ENCODE measurements around the gene SRCAP.
"Not testable (repeated sequence)": the region's sequence is repeated elsewhere in the genome, so short reads cannot be mapped to it uniquely, and the experiment has no call there.

SRCAP gene

DNA sequence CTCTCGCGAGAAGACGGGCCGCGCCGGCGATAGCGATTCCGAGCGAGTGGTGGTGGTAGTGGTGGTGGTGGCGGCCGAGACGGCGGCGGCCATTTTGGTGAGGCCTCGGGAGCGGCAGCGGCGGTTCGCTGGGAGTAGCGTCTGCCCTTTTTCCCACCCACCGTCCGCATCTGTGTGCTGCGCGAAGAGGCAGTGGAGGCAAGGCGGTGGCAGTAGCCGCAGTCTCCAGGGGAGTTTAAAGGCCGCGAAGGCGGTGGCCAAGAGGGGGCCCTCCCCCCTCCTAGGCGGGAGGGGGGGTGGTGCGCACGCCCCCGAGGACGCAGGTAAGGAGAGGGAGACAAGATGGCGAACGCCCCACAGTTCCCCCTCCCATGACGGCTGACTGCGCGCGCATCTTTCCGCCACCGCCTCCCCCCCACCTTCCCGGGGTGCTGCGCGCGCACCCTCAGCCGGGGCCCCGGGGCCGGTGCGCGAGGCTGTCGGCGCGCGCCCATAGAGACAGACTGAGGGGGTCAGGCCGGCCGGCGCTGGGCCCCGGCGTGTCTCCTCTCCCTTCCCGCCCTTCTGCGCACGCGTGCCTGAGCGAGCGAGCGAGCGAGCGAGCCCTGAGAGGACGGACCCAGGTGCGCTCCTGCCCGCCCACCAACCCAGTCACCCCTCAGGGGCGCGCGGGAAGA is 694 bp upstream of the SRCAP start:
- DNase-seq (ENCODE audit: low read depth), result peak; percentile 45

DNA sequence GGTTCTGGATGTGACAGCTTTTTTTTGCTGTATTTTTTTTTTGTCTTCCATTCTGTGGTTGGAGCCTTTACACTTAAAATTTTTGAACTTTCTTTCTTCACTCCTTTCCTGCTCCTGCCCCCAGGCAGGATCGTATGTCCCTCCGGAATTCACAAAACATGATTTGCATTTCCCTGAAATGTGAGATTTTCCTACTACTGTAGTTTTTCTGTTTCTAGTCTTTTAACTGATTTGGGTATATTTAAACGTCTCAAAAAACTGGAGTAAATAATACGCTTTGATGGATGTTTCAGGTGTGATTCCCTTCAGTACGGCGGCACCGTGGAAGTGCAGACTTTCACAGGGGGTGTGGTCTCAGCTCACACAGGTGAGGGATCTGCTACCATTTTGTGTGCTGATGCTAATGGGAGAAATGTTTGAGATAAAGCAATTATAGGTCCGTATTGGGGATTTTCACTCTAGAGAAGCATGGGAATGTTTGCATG is 686 bp downstream of the SRCAP start:
- DNase-seq (ENCODE audit: low read depth), result no peak

DNA sequence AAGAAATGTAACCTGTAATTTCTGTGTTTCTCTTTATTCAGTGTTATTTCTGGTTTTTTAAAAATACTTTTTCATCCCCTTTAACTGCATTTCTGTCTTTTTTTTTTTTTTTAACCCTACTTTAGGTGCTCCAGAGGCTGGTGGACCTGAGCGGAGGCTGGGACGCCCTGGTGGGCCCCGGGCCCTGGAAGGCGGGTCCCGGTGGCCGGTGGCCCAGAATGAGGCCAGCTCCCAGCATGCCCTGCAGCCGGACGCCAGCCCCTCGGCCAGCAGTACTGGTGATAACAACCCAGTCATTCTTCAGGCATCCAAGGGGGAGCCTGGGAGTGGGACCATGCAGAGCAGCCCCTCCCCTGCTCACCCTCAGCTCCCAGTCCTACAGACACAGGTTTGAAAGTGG is 1.5 kb downstream of the SRCAP start:
- DNase-seq (ENCODE audit: low read depth), result no peak

DNA sequence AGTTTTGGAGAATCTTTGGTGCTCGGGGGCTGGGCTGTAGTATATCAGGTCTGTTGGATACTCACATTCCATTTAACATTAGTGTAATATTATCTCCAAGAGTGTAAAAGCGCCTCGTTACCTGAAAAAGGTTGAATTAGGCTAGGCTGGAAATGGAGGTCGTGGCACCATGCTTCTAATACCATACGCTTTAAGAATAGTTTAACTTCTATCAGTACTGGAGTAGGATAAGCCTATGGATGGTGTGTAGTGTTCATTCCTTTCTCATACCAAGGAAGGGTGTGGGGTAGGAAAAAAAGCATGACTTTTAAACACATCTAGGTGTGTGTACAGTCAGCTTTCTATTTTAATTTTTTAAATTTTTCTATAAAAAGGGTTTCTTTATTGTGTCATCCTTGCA is 2.0 kb downstream of the SRCAP start:
- DNase-seq (ENCODE audit: low read depth), result no peak

DNA sequence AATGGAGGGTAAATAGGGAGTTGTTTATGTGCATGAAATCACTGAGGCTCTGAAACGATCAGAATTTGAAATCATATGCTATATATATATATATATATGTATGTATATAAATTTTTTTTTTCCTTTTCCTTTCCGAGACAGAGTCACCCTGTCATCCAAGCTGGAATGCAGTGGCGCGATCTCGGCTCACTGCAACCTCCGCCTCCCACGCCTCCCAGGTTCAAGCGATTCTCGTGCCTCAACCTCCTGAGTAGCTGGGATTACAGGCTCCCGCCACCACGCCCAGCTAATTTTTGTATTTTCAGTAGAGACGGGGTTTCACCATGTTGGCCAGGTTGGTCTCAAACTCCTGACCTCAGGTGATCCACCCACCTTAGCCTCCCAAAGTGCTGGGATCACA is 4.1 kb downstream of the SRCAP start:
- DNase-seq (ENCODE audit: low read depth), result not testable (repeated sequence)

DNA sequence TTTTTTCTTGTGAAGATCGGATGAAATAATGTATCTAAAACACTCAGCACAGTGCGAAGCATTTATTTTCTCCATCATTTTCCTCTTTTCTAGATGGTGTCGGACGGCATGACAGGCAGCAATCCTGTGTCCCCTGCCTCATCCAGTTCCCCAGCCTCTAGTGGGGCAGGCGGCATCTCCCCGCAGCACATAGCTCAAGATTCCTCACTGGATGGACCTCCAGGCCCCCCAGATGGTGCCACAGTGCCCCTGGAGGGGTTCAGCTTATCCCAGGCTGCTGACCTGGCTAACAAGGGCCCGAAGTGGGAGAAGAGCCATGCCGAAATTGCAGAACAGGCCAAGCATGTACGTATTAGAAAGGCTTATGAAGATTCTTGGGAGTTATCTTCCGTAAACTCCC is 5.0 kb downstream of the SRCAP start:
- no peak for DNase-seq (ENCODE audit: low read depth)

DNA sequence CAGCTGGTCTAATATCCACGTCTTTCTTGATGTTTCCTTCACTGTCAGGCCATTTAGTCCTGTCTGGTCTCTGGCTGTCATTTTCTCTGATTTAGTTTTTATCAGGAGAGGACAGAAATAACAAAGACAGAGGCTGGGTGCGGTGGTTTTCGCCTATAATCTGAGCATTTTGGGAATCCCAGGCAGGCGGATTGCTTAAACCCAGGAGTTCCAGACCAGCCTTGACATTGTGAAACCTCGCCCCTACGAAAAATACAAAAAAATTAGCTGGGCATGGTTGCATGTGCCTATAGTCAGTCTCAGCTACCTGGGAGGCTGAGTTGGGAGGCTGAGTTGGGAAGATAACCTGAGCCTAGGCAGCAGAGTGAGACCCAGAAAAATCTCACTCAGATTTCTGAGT is 7.1 kb downstream of the SRCAP start:
- DNase-seq (ENCODE audit: low read depth), result no peak

DNA sequence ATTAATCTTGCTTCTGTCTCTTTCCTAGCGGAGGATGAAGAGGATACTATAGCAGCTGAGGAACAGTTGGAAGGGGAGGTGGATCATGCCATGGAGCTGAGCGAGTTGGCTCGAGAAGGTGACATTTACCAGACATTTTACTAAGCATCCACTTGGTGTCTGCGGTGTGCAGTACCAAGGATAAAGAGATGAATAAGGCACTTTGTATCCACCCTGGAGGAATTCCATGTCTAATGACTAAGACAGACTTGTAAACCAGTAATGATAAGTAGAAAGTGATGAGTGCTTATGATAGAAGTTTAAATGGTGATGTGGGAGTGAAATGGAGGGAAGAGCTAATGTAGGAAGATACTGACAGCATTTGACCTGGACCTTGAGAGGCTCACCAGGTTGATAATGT is 12.0 kb downstream of the SRCAP start:
- DNase-seq (ENCODE audit: low read depth), result no peak

DNA sequence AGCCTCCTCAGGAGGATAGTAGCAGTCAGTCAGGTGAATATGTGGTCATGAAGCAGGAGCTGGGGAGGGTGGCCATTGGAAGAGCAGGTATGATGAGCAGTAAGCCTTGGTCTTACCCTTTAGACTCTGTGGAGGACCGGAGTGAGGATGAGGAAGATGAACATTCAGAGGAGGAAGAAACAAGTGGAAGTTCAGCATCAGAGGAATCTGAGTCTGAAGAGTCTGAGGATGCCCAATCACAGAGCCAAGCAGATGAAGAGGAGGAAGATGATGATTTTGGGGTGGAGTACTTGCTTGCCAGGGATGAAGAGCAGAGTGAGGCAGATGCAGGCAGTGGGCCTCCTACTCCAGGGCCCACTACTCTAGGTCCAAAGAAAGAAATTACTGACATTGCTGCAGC is 12.7 kb downstream of the SRCAP start:
- no peak for DNase-seq (ENCODE audit: low read depth)

DNA sequence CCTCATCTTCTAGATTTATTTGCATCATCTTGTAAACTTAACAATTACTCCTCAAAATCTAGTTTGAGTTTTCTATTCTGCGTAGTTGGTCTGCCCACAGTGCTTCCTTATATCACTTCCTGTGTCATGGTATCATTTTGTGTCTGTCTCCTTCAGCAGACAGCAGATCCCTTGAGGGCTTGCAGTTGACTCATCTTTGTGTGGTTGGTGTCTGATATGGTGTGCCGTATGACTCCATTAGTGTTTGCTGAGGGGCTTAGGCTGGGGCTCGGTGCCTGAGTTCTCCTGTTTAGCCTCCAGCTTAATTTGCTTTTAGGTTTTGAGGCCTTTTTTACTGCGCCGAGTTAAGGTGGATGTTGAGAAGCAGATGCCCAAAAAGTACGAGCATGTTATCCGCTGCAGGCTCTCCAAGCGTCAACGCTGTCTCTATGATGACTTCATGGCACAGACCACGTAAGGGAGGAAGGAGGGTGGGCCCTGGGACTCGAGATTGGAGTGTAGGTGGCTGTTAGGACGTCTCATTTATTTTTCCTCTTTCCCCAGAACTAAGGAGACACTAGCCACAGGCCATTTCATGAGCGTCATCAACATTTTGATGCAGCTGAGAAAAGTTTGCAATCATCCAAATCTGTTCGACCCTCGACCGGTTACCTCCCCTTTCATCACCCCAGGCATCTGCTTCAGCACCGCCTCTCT is 16.9 kb downstream of the SRCAP start:
- no peak for DNase-seq (ENCODE audit: low read depth)

DNA sequence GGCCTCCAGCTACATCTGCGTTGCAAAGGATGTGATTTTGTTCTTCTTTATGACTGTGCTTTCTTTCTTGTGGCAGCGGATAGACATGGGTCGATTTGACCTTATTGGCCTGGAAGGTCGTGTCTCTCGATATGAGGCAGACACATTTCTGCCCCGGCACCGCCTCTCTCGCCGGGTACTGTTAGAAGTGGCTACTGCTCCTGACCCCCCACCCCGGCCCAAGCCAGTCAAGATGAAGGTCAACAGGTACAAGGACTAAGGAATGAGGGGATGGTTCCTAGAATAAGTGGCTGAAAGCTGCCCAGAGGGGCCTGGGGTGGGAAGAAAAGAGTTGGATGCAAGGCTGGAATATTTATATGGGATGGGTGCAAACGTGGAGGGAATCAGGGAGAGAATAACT is 21.1 kb downstream of the SRCAP start:
- DNase-seq (ENCODE audit: low read depth), result no peak

DNA sequence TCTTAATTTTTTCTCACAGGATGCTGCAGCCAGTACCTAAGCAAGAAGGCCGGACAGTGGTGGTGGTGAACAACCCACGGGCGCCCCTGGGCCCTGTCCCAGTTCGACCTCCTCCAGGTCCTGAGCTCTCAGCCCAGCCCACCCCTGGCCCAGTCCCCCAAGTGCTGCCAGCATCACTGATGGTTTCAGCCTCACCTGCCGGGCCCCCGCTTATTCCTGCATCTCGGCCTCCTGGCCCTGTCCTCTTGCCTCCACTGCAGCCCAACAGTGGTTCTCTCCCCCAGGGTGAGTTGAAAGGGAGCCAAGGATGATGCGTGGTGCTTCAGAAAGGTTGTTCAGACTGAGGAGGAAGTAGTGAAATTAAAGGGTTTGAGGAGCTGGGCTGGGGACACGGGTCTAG is 21.7 kb downstream of the SRCAP start:
- no peak for DNase-seq (ENCODE audit: low read depth)

DNA sequence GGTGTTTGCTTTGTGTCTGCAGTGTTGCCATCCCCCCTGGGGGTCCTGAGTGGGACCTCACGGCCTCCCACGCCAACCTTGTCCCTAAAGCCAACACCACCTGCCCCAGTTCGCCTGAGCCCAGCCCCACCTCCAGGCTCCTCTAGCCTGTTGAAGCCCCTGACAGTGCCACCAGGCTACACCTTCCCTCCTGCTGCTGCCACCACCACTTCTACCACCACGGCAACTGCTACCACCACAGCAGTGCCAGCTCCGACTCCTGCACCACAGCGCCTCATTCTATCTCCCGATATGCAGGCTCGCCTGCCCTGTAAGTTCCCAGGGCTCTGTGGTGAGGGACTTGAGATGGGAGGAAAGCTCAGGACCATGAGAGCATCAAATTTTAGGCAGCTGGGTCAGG is 22.2 kb downstream of the SRCAP start:
- DNase-seq (ENCODE audit: low read depth), result no peak

DNA sequence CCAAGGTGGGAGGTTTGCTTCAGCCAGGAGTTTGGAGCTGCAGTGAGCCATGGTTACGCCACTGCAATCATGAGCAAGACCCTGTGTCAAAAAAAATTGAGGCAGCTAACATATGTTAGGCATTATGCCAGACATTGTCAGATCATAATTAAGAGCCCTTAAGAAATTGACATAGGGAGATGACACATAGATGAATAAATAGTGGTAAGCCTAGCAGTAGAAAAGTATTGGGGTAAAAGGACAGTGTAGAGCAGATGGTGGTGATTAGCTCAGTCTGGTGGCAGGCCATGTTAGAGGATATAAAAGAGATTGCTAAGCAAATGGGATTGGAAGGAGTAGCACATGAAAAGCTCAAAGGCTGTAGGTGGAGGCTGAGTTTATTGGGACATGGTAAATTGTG is 22.6 kb downstream of the SRCAP start:
- no peak for DNase-seq (ENCODE audit: low read depth)

DNA sequence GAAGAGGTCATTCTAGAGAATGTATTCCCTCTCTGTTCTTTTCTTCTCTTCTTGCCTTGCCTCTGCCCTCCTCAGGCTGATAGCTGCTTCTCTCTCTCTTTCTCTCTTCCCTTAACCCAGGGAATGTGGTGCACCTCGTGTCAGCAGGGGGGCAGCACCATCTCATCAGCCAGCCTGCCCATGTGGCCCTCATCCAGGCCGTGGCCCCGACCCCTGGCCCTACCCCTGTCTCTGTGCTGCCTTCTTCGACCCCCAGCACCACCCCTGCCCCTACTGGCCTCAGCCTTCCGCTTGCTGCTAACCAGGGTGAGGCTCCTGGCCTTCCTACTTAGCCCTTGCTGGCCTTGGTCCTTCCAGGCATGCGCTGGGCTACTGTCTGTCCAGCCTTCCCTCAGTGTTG is 23.5 kb downstream of the SRCAP start:
- DNase-seq (ENCODE audit: low read depth), result no peak

DNA sequence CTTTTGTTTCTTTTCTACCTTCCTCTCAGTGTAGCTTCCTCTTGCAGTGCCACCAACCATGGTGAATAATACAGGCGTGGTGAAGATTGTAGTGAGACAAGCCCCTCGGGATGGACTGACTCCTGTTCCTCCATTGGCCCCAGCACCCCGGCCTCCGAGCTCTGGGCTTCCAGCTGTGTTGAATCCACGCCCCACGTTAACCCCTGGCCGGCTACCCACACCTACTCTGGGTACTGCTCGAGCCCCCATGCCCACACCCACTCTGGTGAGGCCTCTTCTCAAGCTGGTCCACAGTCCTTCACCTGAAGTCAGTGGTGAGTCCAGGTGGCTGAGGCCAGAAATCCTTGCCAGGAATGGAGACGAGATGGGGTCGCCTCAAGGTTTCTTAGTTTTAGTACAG is 23.9 kb downstream of the SRCAP start:
- DNase-seq (ENCODE audit: low read depth), result no peak

DNA sequence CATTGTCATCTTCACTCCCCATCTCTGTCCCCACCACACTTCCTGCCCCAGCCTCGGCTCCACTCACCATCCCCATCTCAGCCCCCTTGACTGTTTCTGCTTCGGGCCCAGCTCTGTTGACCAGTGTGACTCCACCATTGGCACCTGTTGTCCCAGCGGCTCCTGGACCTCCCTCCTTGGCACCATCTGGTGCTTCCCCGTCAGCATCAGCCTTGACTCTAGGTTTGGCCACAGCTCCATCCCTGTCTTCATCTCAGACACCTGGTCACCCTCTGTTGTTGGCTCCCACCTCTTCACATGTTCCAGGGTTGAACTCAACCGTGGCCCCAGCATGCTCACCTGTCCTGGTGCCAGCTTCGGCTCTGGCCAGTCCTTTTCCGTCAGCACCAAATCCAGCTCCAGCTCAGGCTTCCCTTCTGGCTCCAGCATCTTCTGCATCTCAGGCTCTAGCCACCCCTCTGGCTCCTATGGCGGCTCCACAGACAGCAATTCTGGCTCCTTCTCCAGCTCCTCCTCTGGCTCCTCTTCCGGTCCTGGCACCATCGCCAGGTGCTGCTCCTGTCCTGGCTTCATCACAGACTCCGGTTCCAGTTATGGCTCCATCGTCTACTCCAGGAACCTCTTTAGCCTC is 24.9 kb downstream of the SRCAP start:
- DNase-seq (ENCODE audit: low read depth), result no peak

DNA sequence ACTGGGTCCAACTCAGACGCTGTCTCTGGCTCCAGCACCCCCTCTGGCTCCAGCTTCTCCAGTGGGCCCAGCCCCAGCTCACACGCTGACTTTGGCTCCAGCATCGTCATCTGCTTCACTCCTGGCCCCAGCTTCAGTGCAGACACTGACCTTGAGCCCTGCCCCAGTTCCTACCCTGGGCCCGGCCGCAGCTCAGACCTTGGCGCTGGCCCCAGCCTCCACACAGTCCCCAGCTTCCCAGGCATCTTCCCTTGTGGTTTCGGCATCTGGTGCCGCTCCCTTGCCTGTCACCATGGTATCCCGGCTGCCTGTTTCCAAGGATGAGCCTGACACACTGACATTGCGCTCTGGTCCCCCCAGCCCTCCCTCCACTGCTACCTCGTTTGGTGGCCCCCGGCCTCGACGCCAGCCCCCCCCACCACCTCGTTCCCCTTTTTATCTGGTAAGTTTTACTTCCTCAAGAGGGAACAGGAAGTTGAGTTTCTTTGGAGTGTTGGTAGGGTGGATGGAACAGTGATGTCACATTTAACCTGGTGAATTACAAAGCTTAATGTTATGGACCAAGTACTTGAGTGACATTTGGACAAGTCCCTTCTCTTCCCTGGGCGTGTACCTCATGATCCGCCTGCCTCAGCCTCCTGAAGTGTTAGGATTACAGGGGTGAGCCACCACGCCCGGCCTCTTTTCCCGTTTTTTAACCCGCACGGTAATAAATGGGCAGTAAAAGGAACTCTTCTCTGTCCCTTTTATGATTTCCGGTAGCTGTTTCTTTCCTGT is 25.9 kb downstream of the SRCAP start:
- no peak for DNase-seq (ENCODE audit: low read depth)

DNA sequence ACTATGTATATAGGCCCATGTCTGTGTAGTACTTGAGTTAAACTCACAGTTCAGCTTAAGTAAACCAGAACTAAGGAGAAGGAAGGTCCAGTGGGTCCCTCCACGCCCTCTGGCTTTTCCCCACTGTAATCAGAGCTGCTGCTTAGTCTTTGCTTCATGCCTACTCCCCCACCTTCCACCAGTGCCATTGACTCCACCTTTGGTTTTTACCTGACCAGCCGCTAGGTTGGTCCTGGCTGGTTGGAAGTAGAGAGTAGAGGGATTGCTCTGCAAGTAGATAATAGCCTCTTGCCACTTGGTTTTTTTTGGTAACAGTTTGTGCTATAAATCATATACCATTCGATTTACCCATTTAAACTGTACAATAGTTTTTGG is 26.4 kb downstream of the SRCAP start:
- DNase-seq (ENCODE audit: low read depth), result no peak

DNA sequence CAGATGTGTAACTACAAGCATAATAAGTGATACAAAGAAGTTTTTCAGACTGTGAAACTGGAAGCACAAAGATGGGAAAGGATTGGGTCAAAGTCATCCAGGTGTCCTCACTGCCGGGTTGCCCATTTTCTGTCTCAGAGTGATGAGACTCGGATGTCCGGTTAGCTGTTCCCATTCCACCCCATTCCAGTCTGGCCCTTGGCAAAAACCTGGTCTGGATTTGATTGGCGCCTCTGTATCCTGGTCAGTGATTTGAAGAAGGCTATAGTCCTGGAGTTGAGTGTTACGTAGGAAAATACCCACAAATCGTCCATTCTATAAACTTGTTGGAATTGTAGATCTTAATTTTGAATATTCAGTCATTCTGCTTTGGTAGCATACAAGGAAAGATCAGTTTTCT is 29.4 kb downstream of the SRCAP start:
- no peak for DNase-seq (ENCODE audit: low read depth)

DNA sequence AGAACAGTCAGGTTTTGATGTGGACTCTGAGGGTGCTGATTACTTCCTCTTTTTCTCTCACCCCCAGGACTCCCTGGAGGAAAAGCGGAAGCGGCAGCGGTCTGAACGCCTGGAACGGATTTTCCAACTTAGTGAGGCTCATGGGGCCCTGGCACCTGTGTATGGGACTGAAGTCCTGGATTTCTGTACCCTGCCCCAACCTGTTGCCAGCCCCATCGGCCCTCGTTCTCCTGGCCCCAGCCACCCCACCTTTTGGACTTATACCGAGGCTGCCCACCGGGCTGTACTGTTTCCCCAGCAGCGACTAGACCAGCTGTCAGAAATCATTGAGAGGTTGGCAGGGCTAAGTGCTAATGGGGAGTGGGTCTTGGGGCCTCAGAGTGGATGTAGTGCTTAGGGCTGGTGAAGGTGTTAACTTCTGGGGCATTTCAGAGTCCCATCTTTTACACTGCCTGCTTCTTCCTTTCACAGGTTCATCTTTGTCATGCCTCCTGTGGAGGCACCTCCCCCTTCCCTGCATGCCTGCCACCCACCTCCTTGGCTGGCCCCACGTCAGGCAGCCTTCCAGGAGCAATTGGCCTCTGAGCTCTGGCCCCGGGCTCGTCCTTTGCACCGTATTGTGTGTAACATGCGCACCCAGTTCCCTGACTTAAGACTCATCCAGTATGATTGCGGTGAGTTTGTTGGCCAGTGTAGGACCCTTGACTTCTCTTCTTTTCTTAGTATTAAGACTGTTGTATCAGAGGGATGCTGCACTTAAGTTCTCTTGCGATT is 30.1 kb downstream of the SRCAP start:
- no peak for DNase-seq (ENCODE audit: low read depth)

DNA sequence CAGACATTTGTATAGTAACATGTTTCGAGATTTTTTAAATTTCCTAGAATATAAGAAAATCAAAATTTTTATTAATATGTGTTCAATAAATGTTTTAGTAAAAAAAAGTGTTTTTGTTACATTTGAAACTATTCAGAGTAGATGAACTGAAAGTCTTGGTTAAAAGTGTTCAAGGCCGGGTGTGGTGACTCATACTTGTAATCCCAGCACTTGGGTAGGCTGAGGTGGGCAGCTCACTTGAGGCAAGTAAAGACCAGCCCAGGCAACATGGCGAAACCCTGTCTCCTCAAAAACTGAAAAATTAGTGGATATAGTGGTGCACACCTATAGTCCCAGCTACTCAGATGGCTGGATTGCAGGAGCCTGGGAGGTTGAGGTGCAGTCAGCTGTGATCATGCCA is 32.4 kb downstream of the SRCAP start:
- DNase-seq (ENCODE audit: low read depth), result peak; percentile 23

Measured in non-pigmented ciliary epithelial cell (primary cell).